Breast epithelium (tissue), 3 donors: ENCODE results near the gene HOXC11.

Experiments
- POLR2A ChIP-seq: fragments of 450-650 bp; IDR thresholded peaks from one replicate; pipeline ENCODE4 v1.6.1; 2016; ENCODE audit warnings: antibody characterized with exemption, mild to moderate bottlenecking, moderate library complexity
- POLR2AphosphoS5 ChIP-seq, 3 donors: sonication (generic); formaldehyde crosslinking; IDR thresholded peaks; one replicate each; pipeline ENCODE4 v1.6.1; 2017; ENCODE audit warnings: antibody characterized with exemption in 3 of 3
- TF ChIP-seq, protein P1 (sequence below), 3 donors: fragments of 450-650 bp; IDR thresholded peaks; one replicate each; pipeline ENCODE4 v1.5.1; 2016 to 2017; ENCODE audit warnings: antibody characterized with exemption in 3 of 3, mild to moderate bottlenecking in 3 of 3, moderate library complexity in 3 of 3

GRCh38 chr12:53968214-53969127 is 4.5 kb upstream of the HOXC11 start:
- TF ChIP-seq, protein P1, sequence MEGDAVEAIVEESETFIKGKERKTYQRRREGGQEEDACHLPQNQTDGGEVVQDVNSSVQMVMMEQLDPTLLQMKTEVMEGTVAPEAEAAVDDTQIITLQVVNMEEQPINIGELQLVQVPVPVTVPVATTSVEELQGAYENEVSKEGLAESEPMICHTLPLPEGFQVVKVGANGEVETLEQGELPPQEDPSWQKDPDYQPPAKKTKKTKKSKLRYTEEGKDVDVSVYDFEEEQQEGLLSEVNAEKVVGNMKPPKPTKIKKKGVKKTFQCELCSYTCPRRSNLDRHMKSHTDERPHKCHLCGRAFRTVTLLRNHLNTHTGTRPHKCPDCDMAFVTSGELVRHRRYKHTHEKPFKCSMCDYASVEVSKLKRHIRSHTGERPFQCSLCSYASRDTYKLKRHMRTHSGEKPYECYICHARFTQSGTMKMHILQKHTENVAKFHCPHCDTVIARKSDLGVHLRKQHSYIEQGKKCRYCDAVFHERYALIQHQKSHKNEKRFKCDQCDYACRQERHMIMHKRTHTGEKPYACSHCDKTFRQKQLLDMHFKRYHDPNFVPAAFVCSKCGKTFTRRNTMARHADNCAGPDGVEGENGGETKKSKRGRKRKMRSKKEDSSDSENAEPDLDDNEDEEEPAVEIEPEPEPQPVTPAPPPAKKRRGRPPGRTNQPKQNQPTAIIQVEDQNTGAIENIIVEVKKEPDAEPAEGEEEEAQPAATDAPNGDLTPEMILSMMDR (IDR thresholded peaks at IDR 0.05): no peak
- TF ChIP-seq POLR2A (no peak), POLR2AphosphoS5 (IDR thresholded peaks at IDR 0.05) (no peak)
